Panc1 (cell line): ENCODE results near the gene UBIAD1. TPM values are rescaled to one million over a fixed set of nuclear protein-coding genes. Genes with fewer than 3 reads are reported as not detected.

Experiments
- ATAC-seq: fragments of 200-7000 bp; cut with Tn5 transposase; 2 replicates; pipeline ENCODE4 v1.9.1; 2020; ENCODE audit warnings: mild to moderate bottlenecking, moderate library complexity
- BruUV-seq: library from RNA; stranded (reverse); fragments of 400-500 nt; replicated peaks from 2 replicates; lab custom pipeline; 2021; lab: Mats Ljungman, UMichigan
- CTCF ChIA-PET: fragments of 300-600 bp; sonication (Branson Sonifier 250); formaldehyde crosslinking; loops from one replicate; lab custom pipeline; 2022; ENCODE audit warnings: antibody characterized with exemption; lab: Charles Lee
- POLR2A ChIA-PET: fragments of 300-600 bp; sonication (Branson Sonifier 250); formaldehyde crosslinking; loops from one replicate; lab custom pipeline; 2022; ENCODE audit warnings: antibody characterized with exemption; lab: Charles Lee
- DNase-seq: peaks from one replicate; pipeline ENCODE4 v3.0.0-alpha.2; 2010; ENCODE audit warnings: low read depth, low spot score
- H3K27ac ChIP-seq: 2 replicates; pipeline ENCODE4 v1.5.1; 2011; ENCODE audit warnings: mild to moderate bottlenecking, low read length, inconsistent platforms
- H3K27me3 ChIP-seq: fragments of 200-500 bp; sonication (Bioruptor generic); 2 replicates; pipeline ENCODE4 v1.6.0; 2014; ENCODE audit warnings: low read length, inconsistent platforms; ENCODE audit not compliant: control insufficient read depth, insufficient read depth
- H3K36me3 ChIP-seq: fragments of 200-500 bp; sonication (Bioruptor generic); 2 replicates; pipeline ENCODE4 v1.5.1; 2014; ENCODE audit warnings: inconsistent platforms, mild to moderate bottlenecking, low read length, moderate library complexity; ENCODE audit not compliant: control insufficient read depth, insufficient read depth
- H3K4me1 ChIP-seq: 2 replicates; pipeline ENCODE4 v1.5.1; 2011; ENCODE audit warnings: inconsistent platforms, mild to moderate bottlenecking, low read length, moderate library complexity; ENCODE audit not compliant: control insufficient read depth, insufficient read depth
- H3K4me3 ChIP-seq, 2 experiments: 2 replicates each; pipeline ENCODE4 v1.5.1; 2011 to 2012; ENCODE audit warnings: low read depth in 2 of 2, low read length in 2 of 2, mild to moderate bottlenecking in 2 of 2, inconsistent platforms in 1 of 2, moderate library complexity in 1 of 2
- H3K9me3 ChIP-seq: fragments of 200-500 bp; sonication (Bioruptor generic); 2 replicates; pipeline ENCODE4 v1.5.1; 2014; ENCODE audit warnings: low read depth, mild to moderate bottlenecking, inconsistent platforms, low read length, moderate library complexity; ENCODE audit not compliant: control insufficient read depth, insufficient read depth
- CTCF ChIP-seq: fragments of 450-650 bp; IDR thresholded peaks from 2 replicates; pipeline ENCODE4 v1.5.1; 2017; ENCODE audit warnings: mild to moderate bottlenecking
- POLR2AphosphoS5 ChIP-seq: IDR thresholded peaks from 2 replicates; pipeline ENCODE4 v1.6.1; 2012; ENCODE audit warnings: mild to moderate bottlenecking, low read depth, low read length, moderate library complexity
- REST ChIP-seq, 2 experiments: IDR thresholded peaks; 2 replicates each; pipeline ENCODE4 v1.6.1; 2011 to 2012; ENCODE audit warnings: low read depth in 2 of 2, control low read depth in 1 of 2, low read length in 1 of 2, mild to moderate bottlenecking in 1 of 2, moderate library complexity in 1 of 2; ENCODE audit not compliant: insufficient read depth in 1 of 2
- SIN3A ChIP-seq: IDR thresholded peaks from 2 replicates; pipeline ENCODE4 v1.6.1; 2012; ENCODE audit warnings: low read depth, mild to moderate bottlenecking, low read length, moderate library complexity, borderline replicate concordance; ENCODE audit not compliant: insufficient read depth
- TCF7L2 ChIP-seq: IDR thresholded peaks from 2 replicates; pipeline ENCODE4 v1.6.1; 2011; ENCODE audit warnings: mild to moderate bottlenecking, low read depth, low read length, inconsistent platforms
- in situ Hi-C: cut with HindIII; loops from 2 replicates; pipeline ENCODE4 v1.10.0; 2016; ENCODE audit warnings: low sequenced_read_pairs, low pct_unique_long_range_greater_than_20kb
- intact Hi-C: fragments of 100-400 bp; cut with micrococcal nuclease; formaldehyde crosslinking; loops from one replicate; pipeline ENCODE4 v1.10.0; 2022; ENCODE audit not compliant: unreplicated experiment
- total RNA-seq: library from RNA; stranded (reverse); gene quantifications from one replicate; pipeline ENCODE4 v1.2.1, GENCODE V29; 2021; ENCODE audit not compliant: unreplicated experiment

The UBIAD1 gene
- total RNA-seq, 1 experiment from 2014 or later, result 24.7 TPM

- Histone ChIP-seq H3K36me3 (no peaks in the 10 kb centered on the region), H3K4me1 (no peaks in the 10 kb centered on the region), H3K27ac (no peak overlapping the region), H3K27me3 (no peaks in the 10 kb centered on the region), H3K4me3 (no peak overlapping the region), H3K9me3 (no peaks in the 10 kb centered on the region)
- in situ Hi-C loops (no loop called here), intact Hi-C loops (no loop called here)
- no TSS peak for BruUV-seq
- CTCF ChIA-PET, result no interaction called here
- ATAC-seq, result no peak
- DNase-seq, result no peak
- TF ChIP-seq CTCF (no peak), POLR2AphosphoS5 (no peak), TCF7L2 (no peak), REST (IDR thresholded peaks at IDR 0.05; ENCODE audit: insufficient read depth in 1 of 2, low read depth in 2 of 2, low read length in 1 of 2) (no peak), SIN3A (no peak)
- POLR2A ChIA-PET, result no interaction called here
Observed at GRCh38 chr1:11291049-11291448, 18.1 kb downstream of the UBIAD1 start.

- H3K27ac ChIP-seq, result no peak overlapping the region
- POLR2A ChIA-PET, result no interaction called here
- BruUV-seq, result no TSS peak
- no peaks in the 10 kb centered on the region for H3K27me3 ChIP-seq
- in situ Hi-C loops, result no loop called here
- H3K4me1 ChIP-seq, result no peaks in the 10 kb centered on the region
- no peak overlapping the region for H3K4me3 ChIP-seq
- TF ChIP-seq POLR2AphosphoS5 (no peak), CTCF (no peak), REST (IDR thresholded peaks at IDR 0.05; ENCODE audit: insufficient read depth in 1 of 2, low read depth in 2 of 2, low read length in 1 of 2) (no peak), SIN3A (no peak), TCF7L2 (no peak)
- intact Hi-C loops, result no loop called here
- CTCF ChIA-PET, result no interaction called here
- DNase-seq (no peak), ATAC-seq (no peak)
- no peaks in the 10 kb centered on the region for H3K36me3 ChIP-seq
- no peaks in the 10 kb centered on the region for H3K9me3 ChIP-seq
Observed at GRCh38 chr1:11293856-11294255, 20.9 kb downstream of the UBIAD1 start.
